A549 (cell line): Measurements from ENCODE around the gene BRCA2. TPM values are rescaled to one million over a fixed set of nuclear protein-coding genes. Genes with fewer than 3 reads are reported as not detected.

Experiments
- ATAC-seq, 2 experiments: fragments of 200-7000 bp in 1 of 2; fragments of >200 bp in 1 of 2; cut with Nextera tagmentation in 1 of 2; cut with Tn5 transposase in 1 of 2; 3 replicates each; pipeline versions ENCODE4 v1.8.0 to v1.9.1; 2018 to 2020; ENCODE audit warnings: mild to moderate bottlenecking in 1 of 2, moderate library complexity in 1 of 2
- CTCF ChIA-PET: fragments of 300-600 bp; sonication (Branson Sonifier 250); formaldehyde crosslinking; extraction: SDS; loops from one replicate; lab custom pipeline; 2021; ENCODE audit warnings: antibody characterized with exemption, inconsistent platforms; lab: Yijun Ruan, JAX
- POLR2A ChIA-PET: fragments of 350-600 bp; formaldehyde crosslinking; extraction: SDS; loops from one replicate; lab custom pipeline; 2021; ENCODE audit warnings: antibody characterized with exemption, inconsistent platforms; lab: Yijun Ruan, JAX
- DNase-seq, 2 experiments: peaks; one replicate each; pipeline versions ENCODE4 v3.0.0 to v3.0.0-alpha.2; 2011 to 2016; ENCODE audit warnings: low read depth in 1 of 2, low spot score in 1 of 2
- FAIRE-seq: peaks from 2 replicates; lab custom pipeline; 2011; peaks lifted over from hg19 to GRCh38; lab: Jason Lieb, UNC
- H3K27ac ChIP-seq, 2 experiments: fragments of >200 bp; sonication (Bioruptor Twin); formaldehyde crosslinking; 3 replicates each; pipeline ENCODE4 v1.5.1; 2016 to 2017
- H3K4me1 ChIP-seq: fragments of >200 bp; sonication (Bioruptor Twin); formaldehyde crosslinking; 3 replicates; pipeline ENCODE4 v1.6.1; 2016
- H3K4me2 ChIP-seq: fragments of >200 bp; sonication (Bioruptor Twin); formaldehyde crosslinking; 3 replicates; pipeline ENCODE4 v1.6.1; 2016
- H3K4me3 ChIP-seq: fragments of >200 bp; sonication (Bioruptor Twin); formaldehyde crosslinking; 3 replicates; pipeline ENCODE4 v1.5.1; 2016
- H3K9me3 ChIP-seq: fragments of >200 bp; sonication (Bioruptor Twin); formaldehyde crosslinking; 3 replicates; pipeline ENCODE4 v1.6.1; 2016
- BHLHE40 ChIP-seq: IDR thresholded peaks from 2 replicates; pipeline ENCODE4 v1.6.1; 2012; ENCODE audit warnings: low read depth, low read length, inconsistent platforms
- CHD2 ChIP-seq: fragments of 150-350 bp; IDR thresholded peaks from 2 replicates; pipeline ENCODE4 v1.6.1; 2014; ENCODE audit warnings: low read length; ENCODE audit not compliant: partially characterized antibody
- CHD4 ChIP-seq: fragments of 200-600 bp; sonication (generic); IDR thresholded peaks from 2 replicates; pipeline ENCODE4 v1.6.1; 2016; ENCODE audit warnings: antibody characterized with exemption, mild to moderate bottlenecking, borderline replicate concordance
- CTCF ChIP-seq: fragments of >200 bp; sonication (Bioruptor Twin); formaldehyde crosslinking; IDR thresholded peaks from 3 replicates; pipeline ENCODE4 v1.5.1; 2016
- EHMT2 ChIP-seq: fragments of 200-600 bp; sonication (generic); IDR thresholded peaks from 2 replicates; pipeline ENCODE4 v1.6.1; 2016; ENCODE audit warnings: antibody characterized with exemption, low read depth, mild to moderate bottlenecking, moderate library complexity
- EP300 ChIP-seq, 2 experiments: fragments of >200 bp; sonication (Bioruptor Twin); formaldehyde crosslinking; IDR thresholded peaks; 2 replicates in 1 of 2; 3 replicates in 1 of 2; pipeline ENCODE4 v1.6.1; 2016 to 2017
- FOXS1 ChIP-seq: fragments of 250-450 bp; sonication (Bioruptor Pico); IDR thresholded peaks from 2 replicates; pipeline ENCODE4 v1.5.0; 2020; ENCODE audit warnings: mild to moderate bottlenecking, moderate library complexity
- HMGXB4 ChIP-seq: fragments of 250-450 bp; sonication (Bioruptor Pico); IDR thresholded peaks from 2 replicates; pipeline ENCODE4 v1.5.0; 2021; ENCODE audit warnings: mild to moderate bottlenecking, moderate library complexity, borderline replicate concordance
- KDM1A ChIP-seq: fragments of 200-600 bp; sonication (generic); IDR thresholded peaks from 2 replicates; pipeline ENCODE4 v1.6.1; 2016; ENCODE audit warnings: low read depth, mild to moderate bottlenecking
- PHF8 ChIP-seq: fragments of 200-600 bp; sonication (generic); IDR thresholded peaks from 2 replicates; pipeline ENCODE4 v1.6.1; 2016; ENCODE audit warnings: low read depth, mild to moderate bottlenecking, antibody characterized with exemption, moderate library complexity, borderline replicate concordance
- POLR2A ChIP-seq: IDR thresholded peaks from 2 replicates; pipeline ENCODE4 v1.6.1; 2012; ENCODE audit warnings: mild to moderate bottlenecking, low read length
- POLR2AphosphoS2 ChIP-seq: conservative IDR thresholded peaks from 2 replicates; pipeline ENCODE4 v1.6.1; 2012; ENCODE audit warnings: low read length, improper control_type of control experiment, inconsistent platforms
- RAD21 ChIP-seq, 2 experiments: fragments of >200 bp in 1 of 2; sonication (Bioruptor Twin) in 1 of 2; formaldehyde crosslinking in 1 of 2; IDR thresholded peaks in 1 of 2; conservative IDR thresholded peaks in 1 of 2; 2 replicates in 1 of 2; 3 replicates in 1 of 2; pipeline ENCODE4 v1.6.1; 2012 to 2018; ENCODE audit warnings: inconsistent platforms in 1 of 2
- REST ChIP-seq: fragments of 200-600 bp; sonication (generic); IDR thresholded peaks from 2 replicates; pipeline ENCODE4 v1.6.1; 2016; ENCODE audit warnings: antibody characterized with exemption, mild to moderate bottlenecking, moderate library complexity
- ZFP36 ChIP-seq: fragments of 450-650 bp; IDR thresholded peaks from 2 replicates; pipeline ENCODE4 v1.6.1; 2014; ENCODE audit warnings: borderline replicate concordance; ENCODE audit not compliant: partially characterized antibody
- ZSCAN20 ChIP-seq: fragments of 250-450 bp; sonication (Bioruptor Pico); IDR thresholded peaks from 2 replicates; pipeline ENCODE4 v1.8.0; 2022; ENCODE audit warnings: mild to moderate bottlenecking, moderate library complexity
- WGBS: methylation state at CpG from one replicate; pipeline ENCODE4 v1.1.6; 2017; ENCODE audit errors: missing lambda C conversion rate; 5-methylcytosine and 5-hydroxymethylcytosine counted together
- polyA plus RNA-seq, 4 experiments: library from polyadenylated mRNA; depleted of rRNA in 3 of 4; stranded (reverse); fragments of >200 nt; fragmentation: RNase III in 1 of 4; extraction: RNeasy Plus Mini Kit Qiagen cat#74134 plus additional on column Dnase treatment in 1 of 4; gene quantifications; 2 replicates in 3 of 4; 3 replicates in 1 of 4; pipeline ENCODE4 v1.2.3, GENCODE V29; 2011 to 2017
- TF ChIP-seq, protein P1 (sequence below): fragments of 450-650 bp; IDR thresholded peaks from 2 replicates; pipeline ENCODE4 v1.6.1; 2014; ENCODE audit warnings: antibody characterized with exemption

The BRCA2 gene
- polyA plus RNA-seq, 2 of the 4 experiments (the other 2 are of a cell fraction) = 2.6 to 4.6 TPM

GRCh38 chr13:32390048-32390447 is 74.7 kb downstream of the BRCA2 start (continued):
- TF ChIP-seq CHD2 = no peak

- Histone ChIP-seq H3K4me2 (no peak overlapping the region), H3K27ac (no peak overlapping the region), H3K4me3 (no peak overlapping the region), H3K9me3 (no peaks in the 10 kb centered on the region), H3K4me1 (no peaks in the 10 kb centered on the region)
- POLR2A ChIA-PET = no interaction called here
- CTCF ChIA-PET = no interaction called here
- TF ChIP-seq CHD2 (no peak), POLR2AphosphoS2 (no peak), CHD4 (no peak), FOXS1 (CRISPR knock-in tag) (no peak), EP300 (IDR thresholded peaks at IDR 0.05) (no peak)
- TF ChIP-seq, protein P1, sequence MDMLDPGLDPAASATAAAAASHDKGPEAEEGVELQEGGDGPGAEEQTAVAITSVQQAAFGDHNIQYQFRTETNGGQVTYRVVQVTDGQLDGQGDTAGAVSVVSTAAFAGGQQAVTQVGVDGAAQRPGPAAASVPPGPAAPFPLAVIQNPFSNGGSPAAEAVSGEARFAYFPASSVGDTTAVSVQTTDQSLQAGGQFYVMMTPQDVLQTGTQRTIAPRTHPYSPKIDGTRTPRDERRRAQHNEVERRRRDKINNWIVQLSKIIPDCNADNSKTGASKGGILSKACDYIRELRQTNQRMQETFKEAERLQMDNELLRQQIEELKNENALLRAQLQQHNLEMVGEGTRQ = no peak
- no peak for DNase-seq
- no peak for ATAC-seq
- no peak for FAIRE-seq
- 70% methylated on average over 1 of the region's 1 CpG for WGBS
Observed at GRCh38 chr13:32390484-32390883, 75.2 kb downstream of the BRCA2 start.

DNA sequence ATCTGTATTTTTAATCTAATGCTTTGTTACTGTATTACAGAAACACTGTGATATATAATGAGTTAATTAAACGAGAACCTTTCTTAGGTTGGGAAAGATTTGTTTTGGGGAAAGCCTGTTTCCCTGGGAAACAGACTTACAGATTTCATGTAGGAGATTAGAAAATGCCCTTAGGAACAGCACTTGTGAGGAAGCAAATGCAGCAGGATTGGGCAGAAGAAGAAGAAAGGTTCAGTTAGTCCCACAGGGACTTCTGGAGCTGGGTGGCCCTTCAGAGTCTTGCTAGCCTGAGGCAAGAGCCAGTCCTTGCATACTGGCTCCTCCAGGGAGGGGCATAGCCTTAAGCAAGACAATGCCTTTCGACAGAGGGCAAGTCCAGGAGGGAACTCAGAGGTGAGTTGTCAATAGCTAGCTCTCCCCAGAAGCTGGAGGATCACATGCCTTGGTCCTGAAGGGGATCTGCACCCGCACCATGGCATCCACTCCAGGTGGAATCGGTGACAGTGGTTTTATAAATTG is 75.9 kb downstream of the BRCA2 start:
- H3K27ac ChIP-seq = no peak overlapping the region
- WGBS = 72% methylated on average over 4 of the region's 4 CpGs
- ChIA-PET CTCF (no interaction called here), POLR2A (no interaction called here)
- H3K4me1 ChIP-seq = no peaks in the 10 kb centered on the region
- no peak for FAIRE-seq
- ATAC-seq = no peak
- H3K4me3 ChIP-seq = no peak overlapping the region
- no peak overlapping the region for H3K4me2 ChIP-seq
- no peaks in the 10 kb centered on the region for H3K9me3 ChIP-seq
- TF ChIP-seq REST = no peak
- no peak for TF ChIP-seq POLR2A
- no peak for TF ChIP-seq ZFP36
- TF ChIP-seq HMGXB4 = no peak
- TF ChIP-seq RAD21 (conservative IDR thresholded peaks at IDR 0.05 in 1 of 2, IDR thresholded peaks at IDR 0.05 in 1 of 2) = no peak
- TF ChIP-seq BHLHE40 = no peak
- TF ChIP-seq PHF8 = no peak
- TF ChIP-seq KDM1A = no peak
- no peak for TF ChIP-seq ZSCAN20
- no peak for TF ChIP-seq CHD2
- TF ChIP-seq, protein P1 = no peak
- TF ChIP-seq CTCF = no peak
- TF ChIP-seq EHMT2 = no peak
- peak in 1 of 2 experiments; percentile 1 for DNase-seq
